ENCODE data around the gene VEPH1.

VEPH1 gene

GRCh38 chr3:157523814-157524213 is 20.6 kb upstream of the VEPH1 start:
- H3K4me3 ChIP-seq (ENCODE audit: low read depth, low read length): no peak overlapping the region
- TF ChIP-seq, protein P1, sequence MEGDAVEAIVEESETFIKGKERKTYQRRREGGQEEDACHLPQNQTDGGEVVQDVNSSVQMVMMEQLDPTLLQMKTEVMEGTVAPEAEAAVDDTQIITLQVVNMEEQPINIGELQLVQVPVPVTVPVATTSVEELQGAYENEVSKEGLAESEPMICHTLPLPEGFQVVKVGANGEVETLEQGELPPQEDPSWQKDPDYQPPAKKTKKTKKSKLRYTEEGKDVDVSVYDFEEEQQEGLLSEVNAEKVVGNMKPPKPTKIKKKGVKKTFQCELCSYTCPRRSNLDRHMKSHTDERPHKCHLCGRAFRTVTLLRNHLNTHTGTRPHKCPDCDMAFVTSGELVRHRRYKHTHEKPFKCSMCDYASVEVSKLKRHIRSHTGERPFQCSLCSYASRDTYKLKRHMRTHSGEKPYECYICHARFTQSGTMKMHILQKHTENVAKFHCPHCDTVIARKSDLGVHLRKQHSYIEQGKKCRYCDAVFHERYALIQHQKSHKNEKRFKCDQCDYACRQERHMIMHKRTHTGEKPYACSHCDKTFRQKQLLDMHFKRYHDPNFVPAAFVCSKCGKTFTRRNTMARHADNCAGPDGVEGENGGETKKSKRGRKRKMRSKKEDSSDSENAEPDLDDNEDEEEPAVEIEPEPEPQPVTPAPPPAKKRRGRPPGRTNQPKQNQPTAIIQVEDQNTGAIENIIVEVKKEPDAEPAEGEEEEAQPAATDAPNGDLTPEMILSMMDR (conservative IDR thresholded peaks at IDR 0.05; ENCODE audit: low read depth, low read length): no peak
- DNase-seq (ENCODE audit: low read depth): no peak

GRCh38 chr3:157522648-157523047 is 19.4 kb upstream of the VEPH1 start:
- TF ChIP-seq, protein P1 (conservative IDR thresholded peaks at IDR 0.05; ENCODE audit: low read depth, low read length): no peak

DNA sequence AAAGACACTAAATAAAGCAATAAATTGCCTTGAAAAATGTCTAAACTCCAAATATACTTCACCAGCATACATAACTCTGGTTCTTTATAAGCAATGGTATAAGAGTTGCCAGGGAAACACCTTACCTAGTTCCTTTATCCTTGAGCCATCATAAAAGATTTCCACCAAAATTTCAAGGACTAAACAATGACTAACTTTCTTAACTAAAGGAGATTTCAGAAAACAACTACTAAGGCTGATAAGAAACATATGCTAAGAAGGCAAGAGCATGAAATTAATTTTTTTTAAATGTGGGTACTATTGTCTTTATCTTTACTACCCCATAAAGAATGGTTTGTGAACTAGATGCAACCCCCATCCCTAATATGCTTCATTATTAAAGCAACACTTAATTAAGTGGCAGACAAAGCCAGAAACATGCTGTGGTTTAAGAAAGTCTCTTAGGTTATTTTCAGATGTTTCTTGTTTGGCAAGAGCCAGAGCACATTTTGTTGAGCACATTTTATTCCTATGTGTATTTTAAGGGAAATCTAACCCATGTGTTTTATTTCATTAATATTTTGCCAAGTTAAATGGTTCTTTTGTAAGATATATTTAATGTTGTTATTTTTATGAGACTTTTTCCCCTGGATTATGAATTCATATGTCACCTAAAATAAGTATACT is 17.4 kb upstream of the VEPH1 start:
- DNase-seq (ENCODE audit: low read depth): no peak
- TF ChIP-seq, protein P1 (conservative IDR thresholded peaks at IDR 0.05; ENCODE audit: low read depth, low read length): no peak

More at GRCh38 chr3:157522648-157523047, 19.4 kb upstream of the VEPH1 start:
- DNase-seq (ENCODE audit: low read depth): no peak
- H3K4me3 ChIP-seq (ENCODE audit: low read depth, low read length): no peak overlapping the region

DNA sequence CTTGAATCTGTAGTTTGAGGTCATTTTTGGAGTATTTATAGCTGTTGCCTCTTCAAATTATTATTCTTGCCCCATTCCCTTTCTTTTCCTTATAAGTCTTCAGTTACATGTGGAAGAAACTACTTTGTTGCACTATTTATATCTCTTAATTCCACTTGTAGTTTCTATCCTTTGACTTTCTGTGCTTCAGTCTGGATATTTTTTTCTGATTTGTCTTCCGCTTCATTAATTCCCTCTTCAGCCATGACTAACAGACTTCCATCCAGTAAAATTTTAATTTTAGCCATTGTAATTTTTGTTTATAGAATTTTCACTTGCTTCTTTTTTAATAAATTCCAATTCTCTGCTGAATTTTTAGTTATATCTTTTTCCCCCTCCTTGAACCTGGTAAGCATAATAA is 15.7 kb upstream of the VEPH1 start:
- no peak for DNase-seq (ENCODE audit: low read depth)
- TF ChIP-seq, protein P1 (conservative IDR thresholded peaks at IDR 0.05; ENCODE audit: low read depth, low read length): no peak

More for the DNA sequence above, 17.4 kb upstream of the VEPH1 start:
- H3K4me3 ChIP-seq (ENCODE audit: low read depth, low read length): no peak overlapping the region

DNA sequence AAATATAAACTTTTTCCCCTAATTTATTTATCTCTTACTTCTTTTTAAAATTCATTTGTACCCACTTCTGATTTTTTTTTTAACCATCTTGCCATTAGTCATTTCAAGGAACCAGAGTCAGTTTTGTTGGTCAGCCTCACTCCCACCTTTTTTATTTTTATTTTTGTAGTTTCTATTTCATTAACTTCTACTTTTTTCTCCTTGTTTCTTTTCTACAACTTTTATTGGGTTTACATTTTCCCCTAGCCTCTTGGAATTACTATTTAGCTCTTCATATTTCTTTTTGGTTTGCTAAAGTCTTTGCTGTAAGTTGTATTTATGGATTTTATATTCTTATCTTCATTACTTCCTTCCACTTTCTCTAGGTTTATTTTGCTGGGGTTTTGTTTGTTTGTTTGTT is 13.7 kb upstream of the VEPH1 start:
- H3K4me3 ChIP-seq (ENCODE audit: low read depth, low read length): no peak overlapping the region
- no peak for DNase-seq (ENCODE audit: low read depth)
- TF ChIP-seq, protein P1 (conservative IDR thresholded peaks at IDR 0.05; ENCODE audit: low read depth, low read length): no peak

More for the DNA sequence above, 15.7 kb upstream of the VEPH1 start:
- H3K4me3 ChIP-seq (ENCODE audit: low read depth, low read length): no peak overlapping the region

GRCh38 chr3:157515398-157515797 is 12.2 kb upstream of the VEPH1 start:
- no peak overlapping the region for H3K4me3 ChIP-seq (ENCODE audit: low read depth, low read length)
- TF ChIP-seq, protein P1 (conservative IDR thresholded peaks at IDR 0.05; ENCODE audit: low read depth, low read length): no peak
- no peak for DNase-seq (ENCODE audit: low read depth)

GRCh38 chr3:157514371-157514895 is 11.2 kb upstream of the VEPH1 start:
- H3K4me3 ChIP-seq (ENCODE audit: low read depth, low read length): no peak overlapping the region
- DNase-seq (ENCODE audit: low read depth): no peak
- TF ChIP-seq, protein P1 (conservative IDR thresholded peaks at IDR 0.05; ENCODE audit: low read depth, low read length): no peak
